Measurements from ENCODE around the gene HLA-DRA. TPM values are rescaled to one million over a fixed set of nuclear protein-coding genes. Genes with fewer than 3 reads are reported as not detected.

Gene HLA-DRA
- total RNA-seq, 1 experiment from 2014 or later: 2.8 TPM

GRCh38 chr6:32436186-32436585 lies 3.5 kb upstream of the HLA-DRA start (continued):
- TF ChIP-seq ZNF425 (CRISPR knock-in tag; conservative IDR thresholded peaks at IDR 0.05) (no peak), ZMAT4 (CRISPR knock-in tag; IDR thresholded peaks at IDR 0.05) (no peak), PRRX2 (CRISPR knock-in tag; IDR thresholded peaks at IDR 0.05) (no peak)

GRCh38 chr6:32436995-32437836 lies 2.5 kb upstream of the HLA-DRA start:
- H3K27me3 Mint-ChIP-seq (ENCODE audit: low read depth): peaks cover 5% of the 10 kb centered on the region

More at GRCh38 chr6:32436995-32437836, 2.5 kb upstream of the HLA-DRA start:
- H3K4me3 Mint-ChIP-seq: no peak overlapping the region
- H3K9me3 Mint-ChIP-seq: peaks cover 5% of the 10 kb centered on the region
- no peak overlapping the region for H3K27ac Mint-ChIP-seq
- no peak for TF ChIP-seq TEAD4 (CRISPR knock-in tag; IDR thresholded peaks at IDR 0.05)
- TF ChIP-seq ZNF219 (CRISPR knock-in tag; IDR thresholded peaks at IDR 0.05; ENCODE audit: borderline replicate concordance): no peak
- no peak for TF ChIP-seq FOXP1 (CRISPR knock-in tag; IDR thresholded peaks at IDR 0.05; ENCODE audit: borderline replicate concordance)
- no peak for TF ChIP-seq ZNF532 (CRISPR knock-in tag; IDR thresholded peaks at IDR 0.05; ENCODE audit: borderline replicate concordance)
- TF ChIP-seq CBFB (CRISPR knock-in tag; IDR thresholded peaks at IDR 0.05; ENCODE audit: low read depth): no peak
- TF ChIP-seq ZNF281 (CRISPR knock-in tag; IDR thresholded peaks at IDR 0.05): no peak
- no peak for TF ChIP-seq ERG (CRISPR knock-in tag; IDR thresholded peaks at IDR 0.05)
- TF ChIP-seq ZMAT4 (CRISPR knock-in tag; IDR thresholded peaks at IDR 0.05): no peak
- TF ChIP-seq IRF1 (CRISPR knock-in tag; IDR thresholded peaks at IDR 0.05): no peak
- TF ChIP-seq MXD4 (CRISPR knock-in tag; IDR thresholded peaks at IDR 0.05; ENCODE audit: borderline replicate concordance): no peak
- TF ChIP-seq ZNF138 (CRISPR knock-in tag; conservative IDR thresholded peaks at IDR 0.05): no peak
- TF ChIP-seq NR1H2 (CRISPR knock-in tag; IDR thresholded peaks at IDR 0.05): no peak
- TF ChIP-seq NFATC4 (CRISPR knock-in tag; IDR thresholded peaks at IDR 0.05): no peak
- TF ChIP-seq SMAD4 (CRISPR knock-in tag; IDR thresholded peaks at IDR 0.05): no peak
- TF ChIP-seq GABPB1 (CRISPR knock-in tag; IDR thresholded peaks at IDR 0.05): no peak
- no peak for TF ChIP-seq ZBTB21 (CRISPR knock-in tag; IDR thresholded peaks at IDR 0.05; ENCODE audit: borderline replicate concordance)
- TF ChIP-seq E2F5 (CRISPR knock-in tag; IDR thresholded peaks at IDR 0.05): no peak
- no peak for TF ChIP-seq ELF4 (CRISPR knock-in tag; IDR thresholded peaks at IDR 0.05; ENCODE audit: low read depth)
- no peak for TF ChIP-seq JAZF1 (CRISPR knock-in tag; IDR thresholded peaks at IDR 0.05)
- TF ChIP-seq EMX1 (CRISPR knock-in tag; IDR thresholded peaks at IDR 0.05): no peak
- DNase-seq (ENCODE audit: low spot score) (no peak), ATAC-seq (no peak)
- peaks cover 4% of the 10 kb centered on the region for H3K4me1 Mint-ChIP-seq
- ChIA-PET POLR2A (no interaction called here), CTCF (no interaction called here)
- no peaks in the 10 kb centered on the region for H3K36me3 Mint-ChIP-seq
